Osteoblast (primary cell): Measurements from ENCODE around the gene RPS3. TPM values are rescaled to one million over a fixed set of nuclear protein-coding genes. Genes with fewer than 3 reads are reported as not detected.
A peak's percentile ranks its signal among the peaks of the same experiment; 100 is the strongest.

ENCODE experiments used
- DNase-seq: peaks from one replicate; pipeline ENCODE4 v3.0.0; 2011; ENCODE audit warnings: low spot score, mixed read lengths; ENCODE audit not compliant: insufficient read length; ENCODE audit errors: missing footprints
- H2AFZ ChIP-seq: 2 replicates; pipeline ENCODE4 v1.6.0; 2011; ENCODE audit warnings: mild to moderate bottlenecking, low read length
- H3K27ac ChIP-seq: 2 replicates; pipeline ENCODE4 v1.5.1; 2011; ENCODE audit warnings: mild to moderate bottlenecking, low read depth, low read length, moderate library complexity
- H3K27me3 ChIP-seq: 2 replicates; pipeline ENCODE4 v1.6.0; 2012; ENCODE audit warnings: mild to moderate bottlenecking, control low read depth, inconsistent platforms, low read length, moderate library complexity; ENCODE audit not compliant: insufficient read depth
- H3K36me3 ChIP-seq: 2 replicates; pipeline ENCODE4 v1.5.1; 2011; ENCODE audit warnings: mild to moderate bottlenecking, low read length, control low read depth, moderate library complexity; ENCODE audit not compliant: insufficient read depth
- H3K4me1 ChIP-seq: 2 replicates; pipeline ENCODE4 v1.5.1; 2011; ENCODE audit warnings: mild to moderate bottlenecking, low read length, control low read depth, moderate library complexity; ENCODE audit not compliant: insufficient read depth
- H3K4me2 ChIP-seq: 2 replicates; pipeline ENCODE4 v1.6.0; 2011; ENCODE audit warnings: mild to moderate bottlenecking, low read length; ENCODE audit not compliant: insufficient read depth
- H3K4me3 ChIP-seq: fragments of 200-600 bp; sonication (generic); 3 replicates; pipeline ENCODE4 v1.5.1; 2012; ENCODE audit warnings: mild to moderate bottlenecking, low read length, inconsistent platforms; ENCODE audit not compliant: insufficient read depth
- H3K79me2 ChIP-seq: 2 replicates; pipeline ENCODE4 v1.6.0; 2012; ENCODE audit warnings: mild to moderate bottlenecking, low read length, control low read depth, inconsistent platforms; ENCODE audit not compliant: insufficient read depth
- H3K9me3 ChIP-seq: 2 replicates; pipeline ENCODE4 v1.5.1; 2011; ENCODE audit warnings: low read depth, low read length, control low read depth
- H4K20me1 ChIP-seq: 2 replicates; pipeline ENCODE4 v1.6.0; 2012; ENCODE audit warnings: mild to moderate bottlenecking, low read length, control low read depth; ENCODE audit not compliant: insufficient read depth
- CTCF ChIP-seq: IDR thresholded peaks from 2 replicates; pipeline ENCODE4 v1.5.1; 2011; ENCODE audit warnings: mild to moderate bottlenecking, low read depth, low read length, moderate library complexity; ENCODE audit errors: extremely low read depth
- total RNA-seq: library from RNA; depleted of rRNA; stranded (reverse); fragments of >200 nt; gene quantifications from 2 replicates; pipeline ENCODE4 v1.2.3, GENCODE V29; 2012

Gene RPS3
- total RNA-seq, 1 donor, result 1,512 TPM

- Histone ChIP-seq H2AFZ (no peak overlapping the region), H3K27me3 (peaks cover 44% of the 10 kb centered on the region), H3K9me3 (peaks cover 2% of the 10 kb centered on the region), H3K4me2 (no peak overlapping the region), H3K36me3 (no peaks in the 10 kb centered on the region), H4K20me1 (no peaks in the 10 kb centered on the region), H3K27ac (no peak overlapping the region), H3K79me2 (no peaks in the 10 kb centered on the region), H3K4me1 (peaks cover 3% of the 10 kb centered on the region), H3K4me3 (no peak overlapping the region)
- DNase-seq, result no peak
- no peak for TF ChIP-seq CTCF
These were observed 34.1 kb downstream of the RPS3 start for GRCh38 chr11:75433443-75433842.

GRCh38 chr11:75434051-75434450, 34.7 kb downstream of the RPS3 start:
- Histone ChIP-seq H3K4me3 (no peak overlapping the region), H4K20me1 (no peaks in the 10 kb centered on the region), H3K27ac (no peak overlapping the region), H3K4me1 (peaks cover 3% of the 10 kb centered on the region), H3K9me3 (peaks cover 2% of the 10 kb centered on the region), H3K27me3 (peaks cover 43% of the 10 kb centered on the region), H3K36me3 (no peaks in the 10 kb centered on the region), H2AFZ (no peak overlapping the region), H3K79me2 (no peaks in the 10 kb centered on the region), H3K4me2 (no peak overlapping the region)
- DNase-seq, result peak; percentile 72
- no peak for TF ChIP-seq CTCF

- no peak overlapping the region for H3K4me3 ChIP-seq
- H3K4me1 ChIP-seq, result no peaks in the 10 kb centered on the region
- no peaks in the 10 kb centered on the region for H3K79me2 ChIP-seq
- no peak overlapping the region for H3K4me2 ChIP-seq
- no peaks in the 10 kb centered on the region for H3K36me3 ChIP-seq
- no peak overlapping the region for H3K27ac ChIP-seq
- H3K27me3 ChIP-seq, result peaks cover 35% of the 10 kb centered on the region
- no peaks in the 10 kb centered on the region for H3K9me3 ChIP-seq
- H2AFZ ChIP-seq, result no peak overlapping the region
- no peak for TF ChIP-seq CTCF
- peak; percentile 74 for DNase-seq
- H4K20me1 ChIP-seq, result no peaks in the 10 kb centered on the region
These were observed 35.7 kb downstream of the RPS3 start for GRCh38 chr11:75434886-75435570.

- Histone ChIP-seq H3K79me2 (no peaks in the 10 kb centered on the region), H3K4me2 (no peak overlapping the region), H3K27me3 (peaks cover 31% of the 10 kb centered on the region), H3K36me3 (no peaks in the 10 kb centered on the region), H3K4me3 (no peak overlapping the region), H2AFZ (no peak overlapping the region), H3K27ac (no peak overlapping the region), H3K4me1 (no peaks in the 10 kb centered on the region), H4K20me1 (no peaks in the 10 kb centered on the region), H3K9me3 (no peaks in the 10 kb centered on the region)
- no peak for TF ChIP-seq CTCF
- DNase-seq, result peak; percentile 69
These were observed 36.2 kb downstream of the RPS3 start for GRCh38 chr11:75435571-75435925.
